Epithelial cell of umbilical artery (primary cell): ENCODE results near the gene BPI. TPM values are rescaled to one million over a fixed set of nuclear protein-coding genes. Genes with fewer than 3 reads are reported as not detected.

Experiments used
- total RNA-seq: library from RNA; depleted of rRNA; stranded (reverse); fragments of >200 nt; gene quantifications from 2 replicates; pipeline ENCODE4 v1.2.3, GENCODE V29; 2014

Gene BPI
- total RNA-seq = not detected in 2 replicates

GRCh38 chr20:38303908-38304379 lies at the start of gene BPI:
BPI (plus strand) TSS chr20:38304156; CDS start chr20:38304224, 68 bp downstream.

GRCh38 chr20:38260378-38261053 lies 43.4 kb upstream of the BPI start, which contains the start of gene KIAA1755:
KIAA1755 (minus strand) TSS chr20:38260735; CDS start chr20:38260500, 235 bp downstream.

GRCh38 chr20:38346247-38346651 lies 42.3 kb downstream of the BPI start, which contains the start of gene LBP:
LBP (plus strand) TSS chr20:38346482; CDS start chr20:38346517, 35 bp downstream.

Other genes starting within 250 kb of the BPI start
- gene TGM2, start 138.9 kb upstream of the BPI start, total RNA-seq = 325 and 632 TPM in 2 replicates
- gene KIAA1755, start 43.4 kb upstream of the BPI start, total RNA-seq = under 0.01 and 0.30 TPM in 2 replicates
- not detected in 2 replicates for gene LBP, start 42.3 kb downstream of the BPI start, total RNA-seq
- gene SNHG17, start 131.2 kb downstream of the BPI start, total RNA-seq = 9.4 and 17.2 TPM in 2 replicates
- 22.1 and 22.6 TPM in 2 replicates for gene RALGAPB, start 168.7 kb downstream of the BPI start, total RNA-seq